NT2/D1 (cell line): Measurements from ENCODE around the gene SPRED1.
"Not testable (repeated sequence)": the region's sequence is repeated elsewhere in the genome, so short reads cannot be mapped to it uniquely, and the experiment has no call there.

Experiments
- YY1 ChIP-seq: IDR thresholded peaks from 2 replicates; pipeline ENCODE4 v1.6.1; 2011; ENCODE audit not compliant: insufficient read length, insufficient read depth
- ZNF274 ChIP-seq: IDR thresholded peaks from 2 replicates; pipeline ENCODE4 v1.6.1; 2011; ENCODE audit warnings: mild to moderate bottlenecking, low read depth, low read length

- not testable (repeated sequence) for TF ChIP-seq YY1, ZNF274
These were observed 19.8 kb downstream of the SPRED1 start for GRCh38 chr15:38272431-38272830.
